ENCODE data around the gene TCAP.

Gene TCAP

DNA sequence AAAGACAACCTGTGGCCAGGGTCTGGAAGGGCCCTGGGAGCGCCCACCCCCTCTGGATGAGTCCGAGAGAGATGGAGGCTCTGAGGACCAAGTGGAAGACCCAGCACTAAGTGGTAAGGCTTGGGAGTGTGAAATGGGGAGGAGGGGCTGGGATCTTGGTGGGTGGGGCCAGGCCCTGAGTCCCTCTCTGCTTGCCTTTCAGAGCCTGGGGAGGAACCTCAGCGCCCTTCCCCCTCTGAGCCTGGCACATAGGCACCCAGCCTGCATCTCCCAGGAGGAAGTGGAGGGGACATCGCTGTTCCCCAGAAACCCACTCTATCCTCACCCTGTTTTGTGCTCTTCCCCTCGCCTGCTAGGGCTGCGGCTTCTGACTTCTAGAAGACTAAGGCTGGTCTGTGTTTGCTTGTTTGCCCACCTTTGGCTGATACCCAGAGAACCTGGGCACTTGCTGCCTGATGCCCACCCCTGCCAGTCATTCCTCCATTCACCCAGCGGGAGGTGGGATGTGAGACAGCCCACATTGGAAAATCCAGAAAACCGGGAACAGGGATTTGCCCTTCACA, 29.5 kb upstream of the TCAP start:
- DNase-seq (ENCODE audit: low read depth), result no peak
- no peak overlapping the region for H3K4me3 ChIP-seq (ENCODE audit: control insufficient read depth, low read depth, low read length)
- TF ChIP-seq, protein P1, sequence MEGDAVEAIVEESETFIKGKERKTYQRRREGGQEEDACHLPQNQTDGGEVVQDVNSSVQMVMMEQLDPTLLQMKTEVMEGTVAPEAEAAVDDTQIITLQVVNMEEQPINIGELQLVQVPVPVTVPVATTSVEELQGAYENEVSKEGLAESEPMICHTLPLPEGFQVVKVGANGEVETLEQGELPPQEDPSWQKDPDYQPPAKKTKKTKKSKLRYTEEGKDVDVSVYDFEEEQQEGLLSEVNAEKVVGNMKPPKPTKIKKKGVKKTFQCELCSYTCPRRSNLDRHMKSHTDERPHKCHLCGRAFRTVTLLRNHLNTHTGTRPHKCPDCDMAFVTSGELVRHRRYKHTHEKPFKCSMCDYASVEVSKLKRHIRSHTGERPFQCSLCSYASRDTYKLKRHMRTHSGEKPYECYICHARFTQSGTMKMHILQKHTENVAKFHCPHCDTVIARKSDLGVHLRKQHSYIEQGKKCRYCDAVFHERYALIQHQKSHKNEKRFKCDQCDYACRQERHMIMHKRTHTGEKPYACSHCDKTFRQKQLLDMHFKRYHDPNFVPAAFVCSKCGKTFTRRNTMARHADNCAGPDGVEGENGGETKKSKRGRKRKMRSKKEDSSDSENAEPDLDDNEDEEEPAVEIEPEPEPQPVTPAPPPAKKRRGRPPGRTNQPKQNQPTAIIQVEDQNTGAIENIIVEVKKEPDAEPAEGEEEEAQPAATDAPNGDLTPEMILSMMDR (IDR thresholded peaks at IDR 0.05; ENCODE audit: control insufficient read depth, insufficient read depth, low read depth, low read length, missing control alignments), result no peak

DNA sequence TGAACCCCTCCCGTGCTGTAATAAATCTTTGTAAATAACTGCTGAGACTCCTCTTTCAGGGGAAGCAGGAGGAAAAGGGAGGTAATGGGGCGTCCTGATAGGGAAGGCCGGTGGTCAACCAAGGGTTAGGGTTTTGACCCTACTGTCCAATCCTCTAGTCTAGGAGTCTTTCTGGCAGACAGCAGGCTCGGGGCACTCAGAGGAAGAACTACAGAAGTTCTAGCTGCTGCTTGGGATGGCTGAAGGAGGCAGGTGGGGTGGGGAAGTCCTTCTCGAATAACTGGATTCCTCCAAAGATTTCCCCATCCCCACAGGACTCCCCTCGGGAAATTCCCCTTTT, 28.6 kb upstream of the TCAP start:
- TF ChIP-seq, protein P1 (IDR thresholded peaks at IDR 0.05; ENCODE audit: control insufficient read depth, insufficient read depth, low read depth, low read length, missing control alignments), result no peak
- no peak for DNase-seq (ENCODE audit: low read depth)
- peak overlapping the region; percentile 98 for H3K4me3 ChIP-seq (ENCODE audit: control insufficient read depth, low read depth, low read length)

DNA sequence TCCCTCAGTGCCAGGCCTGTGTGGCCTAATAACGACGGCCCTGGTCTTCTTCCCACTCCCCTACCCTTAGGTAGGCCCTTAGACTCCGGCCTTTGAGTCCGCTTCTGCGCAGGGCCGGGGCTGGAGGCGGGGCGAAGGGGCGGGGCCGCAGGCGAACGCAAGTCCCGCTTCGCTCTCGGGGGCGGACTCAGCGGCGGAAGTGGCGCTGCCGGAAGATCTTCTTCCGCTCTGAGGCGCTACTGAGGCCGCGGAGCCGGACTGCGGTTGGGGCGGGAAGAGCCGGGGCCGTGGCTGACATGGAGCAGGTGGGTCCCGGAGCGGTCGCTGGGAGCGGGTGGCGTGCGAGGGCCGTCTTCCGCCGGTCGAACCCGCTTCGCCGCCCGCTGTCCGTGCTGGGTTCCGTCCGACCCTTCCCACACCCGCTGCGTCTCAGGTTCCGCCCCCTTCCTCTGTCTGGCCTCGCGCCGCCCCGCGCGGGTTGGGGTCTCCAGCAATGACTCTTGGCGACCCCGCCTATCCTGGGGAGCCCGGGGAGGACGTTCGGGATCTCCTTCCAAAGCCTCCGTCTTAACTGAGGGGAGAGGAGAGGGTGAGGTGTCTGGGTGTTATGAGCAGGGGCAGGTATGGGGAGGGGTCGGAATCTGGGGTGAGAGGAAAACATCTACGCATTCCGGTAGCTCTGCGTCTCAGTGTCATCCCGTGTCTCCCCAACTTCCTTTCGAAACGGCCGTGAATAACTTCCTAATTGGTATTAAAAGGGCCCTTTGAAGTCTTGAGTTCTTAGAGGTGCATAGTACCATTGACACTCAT, 28.0 kb upstream of the TCAP start, which contains the start of gene STARD3:
STARD3 (plus strand) TSS at position 218 of the 810 bp plus-strand sequence. CDS start 16,388 bp downstream, outside the sequence.
- DNase-seq (ENCODE audit: low read depth), result peak; percentile 50
- H3K4me3 ChIP-seq (ENCODE audit: control insufficient read depth, low read depth, low read length), result peak within 1 kb of the TSS; percentile 98
- TF ChIP-seq, protein P1 (IDR thresholded peaks at IDR 0.05; ENCODE audit: control insufficient read depth, insufficient read depth, low read depth, low read length, missing control alignments), result no peak

- TF ChIP-seq, protein P1 (IDR thresholded peaks at IDR 0.05; ENCODE audit: control insufficient read depth, insufficient read depth, low read depth, low read length, missing control alignments), result no peak
- no peak for DNase-seq (ENCODE audit: low read depth)
- H3K4me3 ChIP-seq (ENCODE audit: control insufficient read depth, low read depth, low read length), result peak overlapping the region; percentile 98; the same call in 1 of the 2 replicates
Observed at GRCh38 chr17:39638317-39638716, 26.8 kb upstream of the TCAP start.

DNA sequence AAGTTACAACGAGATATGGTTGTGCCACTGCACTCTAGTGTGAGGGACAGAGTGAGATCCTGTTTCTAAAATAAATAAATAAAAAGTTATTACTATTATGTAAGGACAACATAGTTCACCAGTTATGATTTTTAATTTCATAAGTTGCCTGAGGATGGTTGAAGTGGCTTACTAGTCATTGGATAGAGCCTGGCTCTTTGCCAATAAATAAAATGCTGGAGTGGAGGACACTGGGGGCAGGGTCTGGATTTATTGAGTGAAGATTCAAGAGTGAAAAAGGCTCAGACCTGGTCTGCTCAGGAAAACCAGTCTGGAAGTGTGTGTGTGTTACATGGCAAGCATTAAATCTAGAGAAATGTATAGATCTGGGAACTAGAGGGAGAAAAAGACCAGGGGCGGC, 26.1 kb upstream of the TCAP start:
- TF ChIP-seq, protein P1 (IDR thresholded peaks at IDR 0.05; ENCODE audit: control insufficient read depth, insufficient read depth, low read depth, low read length, missing control alignments), result no peak
- H3K4me3 ChIP-seq (ENCODE audit: control insufficient read depth, low read depth, low read length), result no peak overlapping the region
- no peak for DNase-seq (ENCODE audit: low read depth)

- H3K4me3 ChIP-seq (ENCODE audit: control insufficient read depth, low read depth, low read length), result no peak overlapping the region
- no peak for DNase-seq (ENCODE audit: low read depth)
- TF ChIP-seq, protein P1 (IDR thresholded peaks at IDR 0.05; ENCODE audit: control insufficient read depth, insufficient read depth, low read depth, low read length, missing control alignments), result no peak
Observed at GRCh38 chr17:39639566-39640458, 25.3 kb upstream of the TCAP start.
